HG03571 (cell line): ENCODE data around the gene ZNF367.

Source experiments
- ATAC-seq: cut with Tn5 transposase; IDR thresholded peaks from one replicate; pipeline ENCODE4 v1.9.1; 2021; ENCODE audit not compliant: unreplicated experiment

ZNF367 gene

DNA sequence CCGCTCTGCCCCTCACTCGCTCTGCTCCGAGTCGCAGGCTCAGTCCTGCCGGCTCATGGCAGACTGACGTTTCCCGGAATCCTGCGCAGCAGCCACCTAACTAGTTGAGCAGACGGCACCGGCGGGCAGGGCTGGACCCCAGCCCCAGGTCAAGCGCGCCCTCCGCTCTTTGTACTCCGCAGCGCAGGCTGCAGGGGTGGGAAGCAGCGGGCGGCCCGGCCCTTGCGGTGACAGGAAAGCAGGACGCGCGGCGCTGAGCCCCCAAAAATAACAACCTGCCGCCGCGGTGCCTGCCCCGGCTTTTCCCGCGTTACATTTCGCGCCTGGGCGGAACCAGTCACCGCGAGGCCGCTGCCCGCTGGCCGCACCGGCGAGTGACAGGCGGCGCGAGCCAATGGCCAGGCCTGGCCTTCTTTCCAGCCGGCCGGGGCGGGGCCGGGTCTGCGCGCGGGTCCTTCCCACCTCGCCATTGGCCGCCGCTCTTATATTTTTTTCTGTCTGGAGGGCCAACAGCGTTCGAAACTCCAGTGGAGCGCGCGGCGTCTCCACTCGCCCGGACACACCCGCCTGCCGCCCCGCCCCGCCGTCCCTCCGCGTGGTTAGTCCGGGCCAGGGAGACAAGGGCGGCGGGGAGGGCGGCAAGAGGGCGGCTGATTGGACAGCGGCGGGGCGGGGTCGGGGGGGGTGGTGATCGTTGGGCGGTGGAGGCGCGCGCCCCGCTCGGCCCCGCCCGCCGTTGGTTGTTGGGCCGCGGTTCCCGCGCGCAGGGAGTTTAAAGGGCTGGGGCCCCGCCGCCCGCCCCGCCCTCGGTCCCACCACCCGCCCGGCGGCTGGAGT is at the start of gene ZNF367:
TSS of gene ZNF367 (minus strand) at position 288 of the 837 bp plus-strand sequence. CDS start 338 bp downstream, outside the sequence.
- ATAC-seq = peak; percentile 61

DNA sequence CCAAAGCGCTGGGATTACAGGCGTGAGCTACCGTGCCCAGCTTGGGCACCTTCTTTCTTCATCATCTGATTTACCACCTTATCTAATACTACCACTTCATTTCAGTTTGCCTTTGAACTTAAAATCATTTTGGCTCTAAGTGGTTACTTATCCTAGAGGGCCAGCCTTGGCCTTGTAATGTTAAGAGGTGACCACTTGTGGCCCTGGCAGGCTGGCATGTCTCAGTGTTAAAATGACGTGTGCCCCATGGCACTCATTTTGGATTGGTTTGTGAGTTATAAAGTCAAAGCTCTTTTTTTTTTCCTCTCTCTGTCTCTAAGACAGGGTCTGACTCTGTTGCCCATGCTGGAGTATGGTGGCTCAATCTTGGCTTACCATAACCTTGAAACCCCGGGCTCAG is 49.6 kb upstream of the ZNF367 start:
- no peak for ATAC-seq

DNA sequence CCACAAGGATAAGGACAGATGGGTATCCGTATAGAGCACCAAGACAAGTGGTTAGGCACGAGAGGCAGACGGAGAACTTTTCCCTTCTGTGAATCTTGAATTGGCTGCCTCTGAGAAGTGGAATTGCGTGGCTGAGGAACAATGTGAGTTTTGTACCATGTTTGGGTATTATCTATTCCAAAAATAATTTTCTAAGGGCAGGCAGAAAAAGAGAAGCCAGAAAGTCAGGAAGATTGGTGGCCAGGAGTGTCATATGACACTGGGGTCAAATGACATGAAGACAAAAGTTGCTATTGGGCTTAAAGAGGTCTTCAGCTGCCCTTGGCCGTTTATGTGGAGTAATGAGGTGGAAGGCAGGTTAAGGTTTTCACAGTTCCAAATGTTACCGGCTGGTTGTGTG is 46.3 kb upstream of the ZNF367 start:
- ATAC-seq = no peak

GRCh38 chr9:96462541-96462940 is 44.4 kb upstream of the ZNF367 start:
- no peak for ATAC-seq

- no peak for ATAC-seq
These were observed 43.2 kb upstream of the ZNF367 start for GRCh38 chr9:96461336-96461735.

DNA sequence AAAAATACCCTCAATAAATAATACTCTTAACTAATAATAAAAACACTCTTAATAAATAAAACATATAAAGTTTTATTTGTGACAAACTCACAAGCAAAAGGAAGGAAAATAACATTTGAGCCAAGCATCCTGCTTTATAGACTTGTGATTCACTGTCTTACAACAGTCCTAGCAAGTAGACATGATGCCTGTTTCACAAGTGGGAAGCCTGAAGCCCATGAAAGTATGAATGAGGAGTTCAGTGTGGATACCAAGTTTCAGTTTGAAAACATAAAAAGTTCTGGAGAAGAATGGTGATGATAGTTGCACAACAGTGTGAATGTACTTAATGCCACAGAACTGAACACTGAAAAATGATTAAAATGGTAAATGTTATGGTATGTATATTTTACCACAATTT is 42.7 kb upstream of the ZNF367 start:
- no peak for ATAC-seq

DNA sequence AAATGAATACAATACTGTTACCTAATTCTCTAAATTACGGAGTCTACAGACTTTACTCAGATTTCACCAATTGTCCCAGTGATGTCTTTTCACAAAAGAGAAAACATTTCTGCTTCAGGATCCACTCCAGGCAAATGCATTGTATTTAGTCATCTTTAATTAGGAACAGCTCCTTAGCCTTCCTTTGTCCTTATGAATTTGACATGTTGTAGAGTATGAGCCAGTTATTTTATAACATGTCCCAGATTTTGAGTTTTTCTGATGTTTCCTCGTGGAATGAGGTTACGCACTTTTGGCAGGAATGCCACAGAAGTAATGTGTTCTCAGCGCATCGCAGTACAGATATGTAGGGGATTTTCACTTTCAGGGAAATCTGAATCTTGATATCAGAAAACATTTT is 42.3 kb upstream of the ZNF367 start:
- no peak for ATAC-seq

- no peak for ATAC-seq
These were observed 41.3 kb upstream of the ZNF367 start for GRCh38 chr9:96459268-96460007.

GRCh38 chr9:96458226-96458625 is 40.1 kb upstream of the ZNF367 start:
- no peak for ATAC-seq

DNA sequence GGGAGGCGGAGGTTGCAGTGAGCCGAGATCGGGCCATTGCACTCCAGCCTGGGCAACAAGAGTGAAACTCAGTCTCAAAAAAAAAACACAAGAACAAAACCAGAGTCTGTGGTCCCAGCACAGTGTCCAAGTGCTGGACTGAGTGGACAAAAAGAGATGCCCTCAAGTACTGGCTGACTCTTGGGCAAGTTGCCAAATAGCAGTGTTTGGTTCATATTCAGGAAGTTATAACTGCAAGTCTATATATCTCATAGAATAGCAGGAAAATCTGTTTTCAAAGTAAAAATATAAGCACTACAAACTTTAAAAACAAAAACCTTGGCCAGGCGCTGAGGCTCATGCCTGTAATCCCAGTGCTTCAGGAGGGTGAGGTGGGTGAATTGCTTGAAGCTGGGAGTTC is 39.1 kb upstream of the ZNF367 start:
- no peak for ATAC-seq

GRCh38 chr9:96453625-96454024 is 35.5 kb upstream of the ZNF367 start:
- ATAC-seq = no peak

DNA sequence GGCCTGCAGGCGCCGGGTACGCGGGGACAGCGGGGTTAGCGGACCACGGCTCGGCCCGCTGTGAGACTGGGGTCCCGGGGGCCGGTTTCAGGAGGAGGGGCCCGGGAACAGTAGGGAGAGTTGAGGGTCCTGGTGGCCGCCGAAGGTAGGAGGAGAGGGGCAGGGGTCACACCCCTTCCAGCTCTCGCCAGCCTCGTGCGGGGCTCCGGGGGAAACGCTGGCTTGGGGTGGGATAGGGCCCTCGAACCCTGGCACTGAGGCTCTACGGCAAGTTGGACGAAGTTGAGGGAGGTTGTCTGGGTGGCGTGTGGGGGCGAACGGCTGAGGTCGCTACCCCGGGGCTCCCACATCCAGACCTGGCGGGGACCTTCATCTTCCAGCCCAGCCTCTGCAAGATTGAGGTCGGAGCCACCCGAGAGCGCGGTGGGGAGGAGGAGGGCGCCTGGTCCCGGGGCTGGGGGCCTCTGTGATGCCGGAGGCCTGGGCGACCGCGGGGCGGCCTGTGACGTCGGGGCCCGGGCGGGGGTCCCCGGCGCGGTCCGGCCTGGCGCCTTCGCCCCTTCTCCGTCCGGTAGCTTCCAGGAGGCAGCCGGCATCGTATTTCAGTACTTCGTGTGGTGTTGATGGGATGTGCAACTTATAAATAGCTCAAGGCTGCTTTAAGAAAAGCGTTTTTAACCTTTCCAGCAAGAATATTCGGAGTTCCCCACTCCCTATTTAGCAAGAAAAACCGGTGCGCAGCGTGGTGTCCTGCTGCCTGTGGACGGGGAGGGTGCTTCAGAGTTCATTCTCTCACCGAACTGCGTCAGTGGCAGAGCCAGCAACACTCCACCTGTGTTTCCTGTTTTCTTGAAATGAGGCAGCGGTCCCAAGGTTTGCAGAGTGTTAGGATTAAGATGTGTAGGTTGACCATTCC is 32.7 kb upstream of the ZNF367 start:
- peak; percentile 4 for ATAC-seq

GRCh38 chr9:96449845-96450612 is 31.9 kb upstream of the ZNF367 start, which contains the start of gene HABP4:
HABP4 (plus strand) TSS chr9:96450169; CDS start chr9:96450280, 111 bp downstream.
- peak; percentile 98 for ATAC-seq

GRCh38 chr9:96449523-96449844 is 31.3 kb upstream of the ZNF367 start:
- ATAC-seq = peak; percentile 21

DNA sequence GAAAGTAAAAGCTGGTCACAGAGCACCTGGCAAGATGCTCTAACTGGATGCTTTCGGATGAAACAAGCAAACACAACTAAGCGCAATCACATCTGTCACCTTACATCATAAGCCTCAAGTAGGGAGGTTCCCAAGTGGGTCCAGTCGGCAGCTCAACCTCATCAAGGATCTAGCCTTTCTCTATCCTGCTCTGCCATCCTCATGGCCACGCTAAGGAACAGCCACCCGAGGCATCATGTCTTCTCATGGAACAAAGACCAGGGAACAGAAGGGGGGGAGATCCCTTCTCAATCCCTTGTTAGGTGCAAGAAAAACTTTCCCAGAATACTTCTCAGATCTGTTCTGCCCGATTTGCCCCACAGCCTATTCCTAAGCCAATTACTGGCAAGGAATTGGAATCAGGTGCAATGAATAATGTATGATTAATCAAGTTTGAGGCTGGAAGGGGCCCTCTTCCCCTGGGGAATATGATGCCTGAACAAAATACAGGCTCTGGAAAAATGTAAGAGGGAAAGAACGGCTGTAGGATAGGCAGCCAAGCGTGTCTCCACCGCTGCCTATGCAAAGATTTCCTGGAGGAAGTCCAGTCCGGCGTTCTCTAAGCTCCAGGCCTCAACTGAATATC is 30.5 kb upstream of the ZNF367 start:
- no peak for ATAC-seq

- ATAC-seq = no peak
These were observed 29.2 kb upstream of the ZNF367 start for GRCh38 chr9:96447406-96447805.

DNA sequence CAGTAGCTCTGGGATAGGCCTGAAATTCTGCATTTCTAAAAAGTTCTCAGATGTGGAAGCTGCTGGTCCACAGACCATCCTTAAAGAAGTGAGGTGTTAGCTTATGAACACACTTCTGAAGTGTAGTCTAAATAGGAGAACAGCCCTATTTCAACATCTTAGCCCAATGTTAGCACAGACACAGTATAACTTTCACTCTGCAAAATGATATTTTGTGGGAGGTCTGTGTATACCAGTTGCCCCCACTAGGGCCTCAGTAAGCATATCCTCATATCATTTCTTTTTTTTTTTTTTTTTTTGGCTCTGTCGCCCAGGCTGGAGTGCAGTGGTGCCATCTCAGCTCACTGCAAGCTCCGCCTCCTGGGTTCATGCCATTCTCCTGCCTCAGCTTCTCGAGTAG is 24.3 kb upstream of the ZNF367 start:
- ATAC-seq = no peak

- ATAC-seq = no peak
These were observed 23.8 kb upstream of the ZNF367 start for GRCh38 chr9:96441798-96442445.

DNA sequence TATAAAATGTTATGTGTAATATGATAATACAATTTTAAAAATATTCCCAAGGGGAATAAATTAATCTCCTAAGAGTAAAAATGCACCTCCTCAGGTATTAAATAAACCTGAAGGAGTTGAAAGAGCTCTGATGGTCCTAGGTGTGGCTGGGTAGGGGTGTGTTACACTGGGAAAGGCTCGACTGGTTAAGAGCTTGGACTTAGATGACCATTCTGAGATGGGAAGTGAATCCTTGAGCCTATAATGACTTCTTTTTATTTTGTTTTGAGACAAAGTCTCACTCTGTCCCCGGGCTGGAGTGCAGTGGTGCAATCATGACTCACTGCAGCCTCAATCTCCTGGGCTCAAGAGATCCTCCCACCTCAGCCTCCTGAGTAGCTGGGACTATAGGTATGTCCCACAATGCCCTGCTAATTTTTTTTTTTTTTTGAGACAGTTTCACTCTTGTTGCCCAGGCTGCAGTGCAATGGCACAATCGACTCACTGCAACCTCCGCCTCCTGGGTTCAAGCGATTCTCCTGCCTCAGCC is 22.6 kb upstream of the ZNF367 start:
- no peak for ATAC-seq
